Trophoblast cell (in vitro differentiated cells and primary cell): ENCODE data around the gene TAOK1.

Source experiments
- DNase-seq, 2 donors: peaks; one replicate each; pipeline ENCODE4 v3.0.0-alpha.2; 2016
- H2AFZ ChIP-seq: 2 replicates; pipeline ENCODE4 v1.6.1; 2013; ENCODE audit warnings: low read length, moderate library complexity, mild to moderate bottlenecking; ENCODE audit not compliant: insufficient read depth, poor library complexity
- H2AK5ac ChIP-seq: 2 replicates; pipeline ENCODE4 v1.6.1; 2013; ENCODE audit warnings: mild to moderate bottlenecking, low read length
- H2BK120ac ChIP-seq: 2 replicates; pipeline ENCODE4 v1.6.1; 2013; ENCODE audit warnings: low read length, mild to moderate bottlenecking, moderate library complexity; ENCODE audit not compliant: insufficient read depth, poor library complexity
- H2BK12ac ChIP-seq: 2 replicates; pipeline ENCODE4 v1.6.1; 2013; ENCODE audit warnings: mild to moderate bottlenecking, low read length, moderate library complexity
- H2BK5ac ChIP-seq: 2 replicates; pipeline ENCODE4 v1.6.1; 2013; ENCODE audit warnings: low read length, low read depth, moderate library complexity, mild to moderate bottlenecking; ENCODE audit not compliant: poor library complexity
- H3K14ac ChIP-seq: 2 replicates; pipeline ENCODE4 v1.6.1; 2013; ENCODE audit warnings: mild to moderate bottlenecking, low read length
- H3K18ac ChIP-seq: 2 replicates; pipeline ENCODE4 v1.6.1; 2013; ENCODE audit warnings: mild to moderate bottlenecking, low read length
- H3K23ac ChIP-seq: 2 replicates; pipeline ENCODE4 v1.6.1; 2013; ENCODE audit warnings: low read length
- H3K27ac ChIP-seq: 2 replicates; pipeline ENCODE4 v1.5.1; 2013; ENCODE audit warnings: low read depth, mild to moderate bottlenecking, inconsistent platforms, low read length, moderate library complexity
- H3K27me3 ChIP-seq: 2 replicates; pipeline ENCODE4 v1.6.1; 2013; ENCODE audit warnings: inconsistent platforms, mild to moderate bottlenecking, low read length, moderate library complexity; ENCODE audit not compliant: insufficient read depth
- H3K36me3 ChIP-seq, 2 experiments: 1 replicate in 1 of 2; 2 replicates in 1 of 2; pipeline ENCODE4 v1.6.1; 2013; ENCODE audit warnings: low read length in 2 of 2, mild to moderate bottlenecking in 2 of 2, moderate library complexity in 1 of 2; ENCODE audit not compliant: insufficient read depth in 2 of 2, control insufficient read depth in 1 of 2
- H3K4ac ChIP-seq: 2 replicates; pipeline ENCODE4 v1.6.1; 2013; ENCODE audit warnings: low read depth, mild to moderate bottlenecking, low read length, moderate library complexity
- H3K4me1 ChIP-seq, 2 experiments: 1 replicate in 1 of 2; 2 replicates in 1 of 2; pipeline ENCODE4 v1.6.1; 2013; ENCODE audit warnings: low read length in 2 of 2, mild to moderate bottlenecking in 2 of 2, moderate library complexity in 1 of 2; ENCODE audit not compliant: insufficient read depth in 2 of 2, control insufficient read depth in 1 of 2
- H3K4me2 ChIP-seq: 2 replicates; pipeline ENCODE4 v1.6.1; 2013; ENCODE audit warnings: inconsistent platforms, mild to moderate bottlenecking, low read length, moderate library complexity
- H3K4me3 ChIP-seq: 2 replicates; pipeline ENCODE4 v1.5.1; 2013; ENCODE audit warnings: mild to moderate bottlenecking, low read depth, low read length, inconsistent platforms
- H3K79me1 ChIP-seq: one replicate; pipeline ENCODE4 v1.6.1; 2013; ENCODE audit warnings: low read length
- H3K79me2 ChIP-seq: 2 replicates; pipeline ENCODE4 v1.6.1; 2013; ENCODE audit warnings: low read length, mild to moderate bottlenecking; ENCODE audit not compliant: control insufficient read depth, insufficient read depth, poor library complexity
- H3K9ac ChIP-seq: 2 replicates; pipeline ENCODE4 v1.6.1; 2013; ENCODE audit warnings: mild to moderate bottlenecking, low read length
- H3K9me3 ChIP-seq: 2 replicates; pipeline ENCODE4 v1.6.1; 2013; ENCODE audit warnings: low read depth, mild to moderate bottlenecking, control low read depth, inconsistent platforms, low read length; ENCODE audit not compliant: insufficient read depth
- H4K12ac ChIP-seq: 2 replicates; pipeline ENCODE4 v1.6.1; 2013; ENCODE audit warnings: low read depth, mild to moderate bottlenecking, low read length, moderate library complexity
- H4K8ac ChIP-seq: 2 replicates; pipeline ENCODE4 v1.6.1; 2013; ENCODE audit warnings: low read depth, mild to moderate bottlenecking, low read length, moderate library complexity
- H4K91ac ChIP-seq: one replicate; pipeline ENCODE4 v1.6.1; 2013; ENCODE audit warnings: low read depth, mild to moderate bottlenecking, low read length, moderate library complexity
- WGBS: extraction: QIAGEN DNeasy Blood & Tissue Kit; methylation state at CpG from one replicate; pipeline ENCODE4 v1.1.7; 2013; ENCODE audit warnings: missing lambda C conversion rate; ENCODE audit not compliant: insufficient read length, insufficient coverage; ENCODE audit errors: extremely low coverage; 5-methylcytosine and 5-hydroxymethylcytosine counted together

TAOK1 gene

DNA sequence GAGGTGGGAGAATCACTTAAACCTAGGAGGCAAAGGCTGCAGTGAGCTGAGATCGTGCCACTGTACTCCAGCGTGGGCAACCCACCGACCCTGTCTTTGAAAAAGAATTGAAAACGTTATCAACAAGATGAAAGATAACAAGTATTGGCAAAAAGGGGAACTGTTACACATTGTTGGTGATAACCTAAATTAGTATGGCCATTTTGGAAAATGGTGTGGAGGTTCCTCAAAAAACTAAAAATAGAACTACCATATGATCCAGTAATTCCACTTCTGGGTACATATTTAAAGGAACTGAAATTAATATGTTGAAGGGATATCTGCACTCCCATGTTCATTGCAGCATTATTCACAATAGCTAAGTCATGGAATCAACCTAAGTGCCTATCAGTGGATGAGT, 115.7 kb downstream of the TAOK1 start:
- no peaks in the 10 kb centered on the region for H3K4me1 ChIP-seq
- no peak overlapping the region for H3K14ac ChIP-seq
- H3K9ac ChIP-seq: no peak overlapping the region
- H3K79me2 ChIP-seq: no peaks in the 10 kb centered on the region
- no peaks in the 10 kb centered on the region for H3K27me3 ChIP-seq
- no peak overlapping the region for H3K4me2 ChIP-seq
- H2BK12ac ChIP-seq: no peak overlapping the region
- no peak overlapping the region for H3K4ac ChIP-seq
- no peak overlapping the region for H4K8ac ChIP-seq
- no peak overlapping the region for H3K27ac ChIP-seq
- H2AK5ac ChIP-seq: no peak overlapping the region
- H4K12ac ChIP-seq: no peak overlapping the region
- H3K18ac ChIP-seq: no peak overlapping the region
- H3K4me3 ChIP-seq: no peak overlapping the region
- H3K79me1 ChIP-seq: no peaks in the 10 kb centered on the region
- H2BK5ac ChIP-seq: no peak overlapping the region
- no peak overlapping the region for H4K91ac ChIP-seq
- DNase-seq: no peak
- peaks cover 22 to 24% of the 10 kb centered on the region in 2 experiments for H3K36me3 ChIP-seq
- WGBS: no CpG with 5 or more reads among the region's 4 CpGs
- no peaks in the 10 kb centered on the region for H3K9me3 ChIP-seq
- no peak overlapping the region for H2AFZ ChIP-seq
- no peak overlapping the region for H2BK120ac ChIP-seq
- H3K23ac ChIP-seq: no peak overlapping the region

DNA sequence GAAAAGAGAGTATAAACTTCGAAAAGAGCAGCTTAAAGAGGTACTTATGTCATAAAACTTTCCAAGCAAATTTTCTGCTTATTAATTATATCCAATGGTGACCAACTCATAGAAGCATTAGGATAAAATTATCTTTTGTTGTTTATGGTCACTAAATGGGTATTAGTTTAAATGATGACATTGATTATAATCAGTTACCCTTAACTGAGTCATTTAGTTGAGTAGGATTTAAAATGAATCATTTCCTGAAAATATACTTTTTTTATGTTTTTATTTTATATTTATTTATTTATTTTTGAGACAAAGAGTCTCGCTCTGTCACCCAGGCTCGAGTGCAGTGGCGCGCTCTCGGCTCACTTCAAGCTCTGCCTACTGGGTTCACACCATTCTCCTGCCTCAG, 120.8 kb downstream of the TAOK1 start:
- no CpG with 5 or more reads among the region's 6 CpGs for WGBS
- H3K4me1 ChIP-seq: no peaks in the 10 kb centered on the region

DNA sequence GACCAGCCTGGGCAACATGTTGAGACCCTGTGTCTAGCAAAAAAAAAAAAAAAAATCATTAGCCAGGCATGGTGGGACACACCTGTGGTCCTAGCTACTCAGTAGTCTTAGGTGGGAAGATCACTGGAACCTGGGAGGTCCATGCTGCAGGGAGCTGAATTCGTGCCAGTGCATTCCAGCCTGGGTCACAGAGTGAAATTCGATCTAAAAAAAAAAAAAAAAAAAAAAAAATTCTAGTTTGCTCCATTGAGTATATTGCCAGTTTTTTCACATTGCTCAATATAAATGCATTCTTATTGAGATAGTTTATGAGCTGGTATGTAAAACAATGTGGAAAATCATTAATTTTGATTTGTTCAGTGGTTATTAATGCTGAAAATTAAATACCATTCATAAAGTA, 124.6 kb downstream of the TAOK1 start:
- Histone ChIP-seq H4K12ac (no peak overlapping the region), H3K23ac (no peak overlapping the region), H2BK120ac (no peak overlapping the region), H3K36me3 (peaks cover 39 to 49% of the 10 kb centered on the region in 2 experiments), H2BK12ac (no peak overlapping the region), H3K4me3 (no peak overlapping the region), H3K9ac (no peak overlapping the region), H4K91ac (no peak overlapping the region), H3K79me1 (no peaks in the 10 kb centered on the region), H3K4ac (no peak overlapping the region), H2AK5ac (no peak overlapping the region), H3K14ac (no peak overlapping the region), H3K79me2 (no peaks in the 10 kb centered on the region), H3K18ac (no peak overlapping the region), H3K27me3 (no peaks in the 10 kb centered on the region), H3K4me2 (no peak overlapping the region), H2BK5ac (no peak overlapping the region), H3K9me3 (no peaks in the 10 kb centered on the region), H3K27ac (no peak overlapping the region), H2AFZ (no peak overlapping the region), H4K8ac (no peak overlapping the region), H3K4me1 (no peaks in the 10 kb centered on the region)
- no peak for DNase-seq
- WGBS: no CpG with 5 or more reads among the region's 2 CpGs

More for the DNA sequence above, 120.8 kb downstream of the TAOK1 start:
- no peak overlapping the region for H3K23ac ChIP-seq
- no peaks in the 10 kb centered on the region for H3K79me2 ChIP-seq
- no peak overlapping the region for H3K14ac ChIP-seq
- H3K9me3 ChIP-seq: no peaks in the 10 kb centered on the region
- no peak overlapping the region for H4K91ac ChIP-seq
- no peak overlapping the region for H3K9ac ChIP-seq
- no peak overlapping the region for H3K18ac ChIP-seq
- H3K79me1 ChIP-seq: no peaks in the 10 kb centered on the region
- peaks cover 25 to 36% of the 10 kb centered on the region in 2 experiments for H3K36me3 ChIP-seq
- no peak overlapping the region for H3K4me2 ChIP-seq
- no peak overlapping the region for H2BK12ac ChIP-seq
- H2AK5ac ChIP-seq: no peak overlapping the region
- no peak overlapping the region for H4K12ac ChIP-seq
- H3K27me3 ChIP-seq: no peaks in the 10 kb centered on the region
- no peak for DNase-seq
- no peak overlapping the region for H2BK5ac ChIP-seq
- no peak overlapping the region for H3K4me3 ChIP-seq
- H2AFZ ChIP-seq: no peak overlapping the region
- H3K4ac ChIP-seq: no peak overlapping the region
- no peak overlapping the region for H4K8ac ChIP-seq
- H3K27ac ChIP-seq: no peak overlapping the region
- no peak overlapping the region for H2BK120ac ChIP-seq

DNA sequence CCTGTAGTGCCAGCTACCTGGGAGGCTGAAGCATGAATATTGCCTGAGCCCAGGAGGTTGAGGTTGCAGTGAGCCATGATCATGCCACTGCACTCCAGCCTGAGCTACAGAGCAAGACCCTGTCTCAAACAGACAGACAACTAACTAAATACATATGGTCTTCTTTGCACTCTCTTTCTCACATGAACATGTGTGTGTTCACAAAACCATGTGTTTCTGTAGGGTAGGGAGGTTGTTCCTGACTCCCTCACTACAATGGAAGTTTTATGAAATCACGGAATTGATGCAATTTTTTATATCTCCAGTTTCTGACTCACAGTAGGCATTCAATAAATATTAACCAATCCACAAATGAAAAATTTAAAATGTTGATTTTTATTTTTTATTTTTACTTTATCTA, 128.2 kb downstream of the TAOK1 start:
- Histone ChIP-seq H3K23ac (no peak overlapping the region), H3K9ac (no peak overlapping the region), H2BK5ac (no peak overlapping the region), H4K8ac (no peak overlapping the region), H3K4me3 (no peak overlapping the region), H2BK120ac (no peak overlapping the region), H2AFZ (no peak overlapping the region), H4K12ac (no peak overlapping the region), H3K9me3 (no peaks in the 10 kb centered on the region), H3K27ac (no peak overlapping the region), H2AK5ac (no peak overlapping the region), H3K4me2 (no peak overlapping the region), H3K79me2 (no peaks in the 10 kb centered on the region), H3K4me1 (no peaks in the 10 kb centered on the region), H2BK12ac (no peak overlapping the region), H3K36me3 (peaks cover 42 to 45% of the 10 kb centered on the region in 2 experiments), H3K14ac (no peak overlapping the region), H3K4ac (no peak overlapping the region), H4K91ac (no peak overlapping the region), H3K79me1 (no peaks in the 10 kb centered on the region), H3K18ac (no peak overlapping the region), H3K27me3 (no peaks in the 10 kb centered on the region)
- no peak for DNase-seq
- no CpG with 5 or more reads among the region's 1 CpG for WGBS
